Cardiac muscle cell (in vitro differentiated cells and primary cell): ENCODE measurements around the gene LRCH3. TPM values are rescaled to one million over a fixed set of nuclear protein-coding genes. Genes with fewer than 3 reads are reported as not detected.

Experiments used
- DNase-seq, 2 donors: peaks; one replicate each; pipeline versions ENCODE4 v3.0.0 to v3.0.0-alpha.2; 2010 to 2017; ENCODE audit warnings: low read depth in 1 of 2, low spot score in 1 of 2
- H3K27ac ChIP-seq: fragments of 200-600 bp; sonication (generic); 2 replicates; pipeline ENCODE4 v1.5.1; 2016
- H3K27me3 ChIP-seq: fragments of 200-600 bp; sonication (generic); 2 replicates; pipeline ENCODE4 v1.6.0; 2016; ENCODE audit warnings: control low read depth
- H3K36me3 ChIP-seq: fragments of 200-600 bp; sonication (generic); 2 replicates; pipeline ENCODE4 v1.5.1; 2016; ENCODE audit warnings: control low read depth
- H3K4me1 ChIP-seq: fragments of 200-600 bp; sonication (generic); 2 replicates; pipeline ENCODE4 v1.8.1; 2017; ENCODE audit warnings: low read depth, mild to moderate bottlenecking, mixed run types
- H3K4me3 ChIP-seq: fragments of 200-600 bp; sonication (generic); 2 replicates; pipeline ENCODE4 v1.5.1; 2016; ENCODE audit warnings: mild to moderate bottlenecking
- H3K9me3 ChIP-seq: fragments of 200-600 bp; sonication (generic); 2 replicates; pipeline ENCODE4 v1.5.1; 2017; ENCODE audit warnings: low read depth, mild to moderate bottlenecking, control low read depth
- CTCF ChIP-seq: IDR thresholded peaks from 2 replicates; pipeline ENCODE4 v1.5.1; 2012; ENCODE audit warnings: low read depth, mild to moderate bottlenecking, low read length
- polyA plus RNA-seq: library from polyadenylated mRNA; unstranded; fragments of >200 nt; fragmentation: Nextera tagmentation; extraction: Ambion mirVana; gene quantifications from 2 replicates; pipeline ENCODE4 v1.2.1, GENCODE V29; 2016
- total RNA-seq: library from RNA; depleted of rRNA; stranded (reverse); fragments of >200 nt; gene quantifications from 2 replicates; pipeline ENCODE4 v1.2.3, GENCODE V29; 2016

Gene LRCH3
- total and polyA plus RNA-seq, 2 experiments from 2014 or later: 36.7 to 38.9 TPM

GRCh38 chr3:197801891-197802778, 11.1 kb downstream of the LRCH3 start:
- H3K9me3 ChIP-seq: no peaks in the 10 kb centered on the region
- TF ChIP-seq CTCF: peak; percentile 53
- peak in 1 of 2 donors; percentile 62 for DNase-seq
- H3K27me3 ChIP-seq: no peaks in the 10 kb centered on the region
- peaks cover 9% of the 10 kb centered on the region for H3K4me1 ChIP-seq
- no peaks in the 10 kb centered on the region for H3K36me3 ChIP-seq
- H3K4me3 ChIP-seq: no peak overlapping the region
- no peak overlapping the region for H3K27ac ChIP-seq

DNA sequence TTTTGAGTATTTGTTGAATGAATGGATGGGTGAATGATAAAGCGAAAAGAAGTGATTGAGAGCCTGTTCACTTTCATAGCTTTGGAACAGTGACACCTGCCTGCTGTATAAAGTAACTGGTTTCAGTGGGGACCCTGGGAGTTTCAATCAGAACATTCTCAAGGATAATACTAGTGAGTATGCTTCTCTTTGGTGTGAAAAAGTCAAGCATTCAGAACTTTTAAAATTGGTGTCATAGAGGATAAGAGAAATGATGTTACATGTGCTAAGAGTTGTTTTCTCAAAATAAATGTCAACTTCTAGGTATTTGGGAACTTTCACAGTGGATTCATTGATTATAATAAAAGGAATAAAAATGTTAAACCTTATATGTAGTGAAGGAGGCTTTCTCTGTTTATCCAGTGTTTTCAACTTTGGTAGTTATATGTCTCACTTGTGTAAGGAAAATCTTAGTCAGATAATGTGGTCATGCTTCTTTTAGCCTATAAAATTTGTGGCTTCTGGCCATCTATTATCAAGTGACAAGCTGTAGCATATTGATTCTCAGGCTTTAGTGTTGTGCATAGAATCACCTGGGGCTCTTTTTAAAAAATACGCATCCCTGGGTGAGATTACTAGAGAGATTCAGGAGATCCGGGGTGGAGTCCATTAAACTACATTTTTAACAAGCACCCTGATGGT, 11.9 kb downstream of the LRCH3 start:
- no peak overlapping the region for H3K27ac ChIP-seq
- H3K4me3 ChIP-seq: no peak overlapping the region
- TF ChIP-seq CTCF: no peak
- H3K36me3 ChIP-seq: no peaks in the 10 kb centered on the region
- no peaks in the 10 kb centered on the region for H3K27me3 ChIP-seq
- peaks cover 10% of the 10 kb centered on the region for H3K4me1 ChIP-seq
- DNase-seq: no peak
- H3K9me3 ChIP-seq: no peaks in the 10 kb centered on the region

DNA sequence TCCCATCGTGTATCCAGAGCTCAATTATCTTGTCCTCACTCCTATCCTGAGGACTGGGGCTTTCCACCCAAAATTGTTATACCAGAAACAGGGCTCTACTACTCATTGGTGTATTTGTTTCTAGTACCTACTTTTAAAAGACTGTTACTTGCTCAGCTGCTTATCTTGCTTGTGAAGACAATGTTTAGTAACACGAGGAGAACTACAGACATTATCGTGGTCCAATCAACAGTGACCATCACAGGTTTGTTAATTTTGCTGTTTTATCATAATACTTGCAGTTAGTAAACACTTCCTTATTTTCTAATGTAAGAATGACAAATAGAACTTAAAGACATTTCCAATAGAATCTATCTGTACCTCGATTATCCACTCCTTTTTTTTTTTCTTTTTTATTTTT, 13.5 kb downstream of the LRCH3 start:
- H3K36me3 ChIP-seq: no peaks in the 10 kb centered on the region
- H3K4me1 ChIP-seq: peaks cover 17% of the 10 kb centered on the region
- TF ChIP-seq CTCF: no peak
- no peak for DNase-seq
- no peak overlapping the region for H3K4me3 ChIP-seq
- H3K27me3 ChIP-seq: no peaks in the 10 kb centered on the region
- H3K9me3 ChIP-seq: no peaks in the 10 kb centered on the region
- no peak overlapping the region for H3K27ac ChIP-seq

DNA sequence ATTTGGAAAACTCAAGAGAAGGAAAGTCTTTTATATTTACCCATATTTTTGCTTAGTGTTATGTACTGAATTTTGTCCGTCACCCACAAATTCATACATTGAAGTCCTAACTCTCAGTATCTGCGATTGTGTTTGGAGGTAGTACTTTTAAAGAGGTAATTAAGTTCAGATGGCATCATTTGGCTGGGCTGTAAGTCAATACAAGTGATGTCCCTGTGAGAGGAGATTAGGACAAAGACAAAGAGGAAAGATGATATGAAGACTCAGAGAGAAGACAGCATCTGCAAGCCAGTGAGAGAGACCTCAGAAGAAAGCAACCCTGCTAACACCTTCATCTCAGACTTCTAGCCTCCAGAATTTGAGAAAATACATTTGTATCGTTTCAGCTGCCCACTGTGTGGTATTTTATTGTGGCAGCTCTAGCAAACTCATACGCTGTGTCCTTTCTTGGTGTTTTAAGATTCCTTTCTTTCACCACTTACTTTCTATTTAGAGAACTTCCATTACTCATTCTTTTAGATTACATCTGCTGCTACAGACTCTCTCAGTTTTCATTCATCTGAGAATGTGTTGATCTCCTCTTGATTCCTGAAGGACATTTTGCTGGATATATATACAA, 17.0 kb downstream of the LRCH3 start:
- H3K27ac ChIP-seq: peak overlapping the region; percentile 83
- peaks cover 17% of the 10 kb centered on the region for H3K4me1 ChIP-seq
- H3K36me3 ChIP-seq: no peaks in the 10 kb centered on the region
- H3K27me3 ChIP-seq: no peaks in the 10 kb centered on the region
- H3K9me3 ChIP-seq: no peaks in the 10 kb centered on the region
- TF ChIP-seq CTCF: no peak
- DNase-seq: peak; percentile 6 to 34
- H3K4me3 ChIP-seq: no peak overlapping the region

- Histone ChIP-seq H3K27ac (no peak overlapping the region), H3K36me3 (no peaks in the 10 kb centered on the region), H3K4me1 (peaks cover 17% of the 10 kb centered on the region), H3K9me3 (no peaks in the 10 kb centered on the region), H3K27me3 (no peaks in the 10 kb centered on the region), H3K4me3 (no peak overlapping the region)
- TF ChIP-seq CTCF: no peak
- DNase-seq: peak in 1 of 2 donors; percentile 69
Observed at GRCh38 chr3:197809356-197810020, 18.4 kb downstream of the LRCH3 start.
